Prostate gland (tissue), 2 donors: ENCODE data around the gene MYH16.
"Not testable (repeated sequence)": the region's sequence is repeated elsewhere in the genome, so short reads cannot be mapped to it uniquely, and the experiment has no call there.

Experiments
- CTCF ChIP-seq, 4 experiments: fragments of 200-600 bp in 2 of 4; fragments of 450-650 bp in 2 of 4; sonication (generic) in 2 of 4; IDR thresholded peaks; 1 replicate in 3 of 4; 2 replicates in 1 of 4; pipeline ENCODE4 v1.5.1; 2016 to 2019; ENCODE audit warnings: antibody characterized with exemption in 4 of 4, mild to moderate bottlenecking in 2 of 4, moderate library complexity in 2 of 4
- POLR2AphosphoS5 ChIP-seq: sonication (generic); formaldehyde crosslinking; IDR thresholded peaks from one replicate; pipeline ENCODE4 v1.6.1; 2017; ENCODE audit warnings: antibody characterized with exemption

- TF ChIP-seq CTCF (IDR thresholded peaks at IDR 0.05); POLR2AphosphoS5: not testable (repeated sequence)
These were observed 39.7 kb upstream of the MYH16 start for GRCh38 chr7:99232955-99233354.
